GM03348 (cell line): Measurements from ENCODE around the gene FALEC.

Experiments used
- DNase-seq: peaks from one replicate; pipeline ENCODE4 v3.0.0; 2012; ENCODE audit warnings: low spot score

FALEC gene

DNA sequence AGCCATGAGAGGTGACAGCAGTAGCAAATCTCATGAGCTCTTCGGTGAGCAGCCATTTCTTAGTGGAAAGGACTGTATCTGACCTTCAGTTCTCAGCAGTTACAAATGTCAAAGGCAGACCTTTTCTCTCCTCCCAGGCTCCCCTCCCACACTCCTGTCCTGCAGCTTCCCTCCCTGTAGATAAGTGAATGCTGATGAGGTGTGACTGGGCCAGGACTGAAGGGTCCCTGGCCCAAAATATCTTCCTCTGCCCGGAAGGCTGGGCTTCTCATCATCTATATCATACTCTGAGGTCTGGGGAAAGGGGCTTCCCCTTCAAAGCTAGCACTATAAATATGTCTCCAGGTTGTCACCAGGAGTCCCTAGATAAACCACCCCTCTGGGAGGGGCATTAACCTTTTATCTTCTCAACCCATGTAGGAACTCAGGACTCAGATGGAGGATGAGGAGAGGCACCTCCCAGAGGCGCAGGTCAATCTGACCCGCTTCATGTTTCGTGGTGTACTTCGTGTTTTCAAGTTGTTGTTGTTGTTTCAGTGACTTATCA, 30.0 kb downstream of the FALEC start:
- DNase-seq: no peak

DNA sequence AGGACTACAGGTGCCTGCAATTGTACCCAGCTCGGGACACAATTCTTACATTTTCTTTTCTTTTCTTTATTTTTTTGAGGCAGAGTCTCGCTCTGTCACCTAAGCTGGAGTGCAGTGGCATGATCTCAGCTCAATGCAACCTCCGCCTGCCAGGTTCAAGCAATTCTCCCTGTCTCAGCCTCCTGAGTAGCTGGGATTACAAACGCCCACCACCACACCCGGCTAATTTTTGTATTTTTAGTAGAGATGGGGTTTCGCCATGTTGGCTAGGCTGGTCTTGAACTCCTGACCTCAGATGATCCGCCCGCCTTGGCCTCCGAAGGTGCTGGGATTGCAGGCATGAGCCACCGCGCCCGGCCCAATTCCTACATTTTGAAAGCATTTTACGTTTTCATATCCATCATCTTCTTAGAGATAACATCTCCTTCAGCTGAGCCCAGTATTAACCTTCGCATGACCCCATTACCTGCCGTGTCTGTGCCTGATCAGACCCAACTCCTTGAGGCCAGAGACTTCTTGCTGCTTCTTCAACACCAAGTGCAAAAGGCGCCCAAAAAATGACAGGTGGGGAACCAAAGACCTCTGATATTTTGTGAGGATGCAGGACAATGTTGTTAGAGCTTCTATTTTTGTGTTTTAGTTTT, 30.9 kb downstream of the FALEC start:
- no peak for DNase-seq

DNA sequence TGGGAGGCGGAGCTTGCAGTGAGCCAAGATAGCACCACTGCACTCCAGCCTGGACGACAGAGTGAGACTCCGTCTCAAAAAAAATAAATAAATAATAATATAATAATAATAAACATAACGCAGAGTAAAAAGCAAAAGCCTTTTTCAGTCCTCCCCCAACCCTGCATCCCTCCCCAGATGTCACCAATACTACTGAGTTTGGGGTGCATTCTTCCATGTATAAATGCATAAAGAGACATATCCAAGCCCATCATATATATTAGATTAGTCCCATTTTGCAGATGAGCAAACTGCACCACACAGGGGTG, 32.7 kb downstream of the FALEC start:
- DNase-seq: no peak

DNA sequence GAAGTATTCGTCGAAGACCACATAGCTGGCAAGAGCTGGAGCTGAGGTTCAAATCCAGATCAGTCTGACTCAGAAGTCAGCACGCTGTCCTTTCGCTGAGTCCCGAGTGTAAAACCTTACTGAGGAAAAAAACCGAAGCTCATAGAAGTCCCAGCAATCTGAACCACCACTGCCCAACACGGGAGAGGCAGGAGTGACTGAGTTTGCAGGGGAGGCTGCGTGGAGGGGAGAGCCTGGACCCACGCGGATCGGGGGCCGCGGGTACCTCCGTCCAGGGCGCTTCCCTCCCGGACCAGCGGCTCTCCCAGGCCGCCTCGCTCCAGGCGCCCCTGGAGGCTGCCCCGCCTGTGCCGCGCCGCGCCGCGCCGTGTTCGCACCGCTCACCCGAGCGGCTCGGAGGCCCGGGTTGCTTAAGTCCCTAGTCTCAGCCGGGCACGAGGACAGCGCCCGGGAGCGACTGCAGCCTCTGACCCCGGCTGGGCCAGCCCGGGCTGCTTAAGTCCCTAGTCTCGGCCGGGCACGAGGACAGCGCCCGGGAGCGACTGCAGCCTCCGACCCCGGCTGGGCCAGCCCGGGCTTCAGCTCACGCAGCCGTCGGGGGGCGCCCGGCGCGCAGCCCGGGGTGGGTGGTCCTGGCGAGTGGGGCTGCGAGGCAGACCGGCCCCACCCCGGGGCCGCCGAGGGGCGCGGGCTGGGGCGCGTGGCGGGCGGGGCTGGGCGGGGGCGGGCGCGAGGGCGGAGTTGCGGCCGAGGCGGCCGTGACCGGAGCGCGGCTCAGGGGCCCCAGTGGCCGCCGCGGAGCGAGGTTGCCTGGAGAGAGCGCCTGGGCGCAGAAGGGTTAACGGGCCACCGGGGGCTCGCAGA, 33.3 kb downstream of the FALEC start, which contains the start of gene ADAMTSL4:
ADAMTSL4 (plus strand) TSS at position 777 of the 864 bp plus-strand sequence. CDS start 2,881 bp downstream, outside the sequence.
- peak; percentile 81 for DNase-seq

DNA sequence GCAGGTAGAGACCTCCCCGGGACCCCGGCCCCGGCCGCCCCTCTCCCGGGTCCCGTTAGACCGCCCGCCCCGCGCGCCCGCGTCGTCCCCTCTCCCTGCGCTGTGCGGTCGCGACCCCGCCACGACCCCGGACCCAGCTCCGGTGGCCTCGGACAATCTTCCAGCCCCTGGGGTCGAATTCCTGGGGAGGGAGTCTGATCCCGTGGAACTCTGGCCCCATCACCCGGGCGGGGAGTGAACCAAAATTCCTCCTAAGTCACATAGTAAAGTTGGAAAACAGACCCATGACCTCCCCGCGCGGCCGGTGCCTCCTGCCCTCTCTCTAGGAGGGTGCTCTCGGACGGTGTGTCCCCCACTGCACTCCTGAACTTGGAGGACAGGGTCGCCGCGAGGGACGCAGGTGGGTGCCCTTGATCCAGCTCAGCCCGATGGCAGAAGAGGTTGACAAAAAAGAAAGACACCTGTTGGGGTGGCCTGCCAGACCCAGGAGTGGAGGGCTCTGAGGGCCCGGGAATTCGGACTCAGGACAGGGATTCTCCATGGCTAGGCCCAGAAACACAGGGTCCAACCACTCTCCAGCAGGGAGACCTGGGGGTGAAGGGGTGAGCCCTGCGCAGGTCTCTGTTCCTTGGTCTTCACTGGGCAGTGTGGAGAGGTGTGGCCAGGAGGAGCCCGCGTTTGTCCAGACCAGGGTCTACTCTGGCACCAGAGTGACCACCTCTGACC, 34.1 kb downstream of the FALEC start:
- peak; percentile 70 for DNase-seq

DNA sequence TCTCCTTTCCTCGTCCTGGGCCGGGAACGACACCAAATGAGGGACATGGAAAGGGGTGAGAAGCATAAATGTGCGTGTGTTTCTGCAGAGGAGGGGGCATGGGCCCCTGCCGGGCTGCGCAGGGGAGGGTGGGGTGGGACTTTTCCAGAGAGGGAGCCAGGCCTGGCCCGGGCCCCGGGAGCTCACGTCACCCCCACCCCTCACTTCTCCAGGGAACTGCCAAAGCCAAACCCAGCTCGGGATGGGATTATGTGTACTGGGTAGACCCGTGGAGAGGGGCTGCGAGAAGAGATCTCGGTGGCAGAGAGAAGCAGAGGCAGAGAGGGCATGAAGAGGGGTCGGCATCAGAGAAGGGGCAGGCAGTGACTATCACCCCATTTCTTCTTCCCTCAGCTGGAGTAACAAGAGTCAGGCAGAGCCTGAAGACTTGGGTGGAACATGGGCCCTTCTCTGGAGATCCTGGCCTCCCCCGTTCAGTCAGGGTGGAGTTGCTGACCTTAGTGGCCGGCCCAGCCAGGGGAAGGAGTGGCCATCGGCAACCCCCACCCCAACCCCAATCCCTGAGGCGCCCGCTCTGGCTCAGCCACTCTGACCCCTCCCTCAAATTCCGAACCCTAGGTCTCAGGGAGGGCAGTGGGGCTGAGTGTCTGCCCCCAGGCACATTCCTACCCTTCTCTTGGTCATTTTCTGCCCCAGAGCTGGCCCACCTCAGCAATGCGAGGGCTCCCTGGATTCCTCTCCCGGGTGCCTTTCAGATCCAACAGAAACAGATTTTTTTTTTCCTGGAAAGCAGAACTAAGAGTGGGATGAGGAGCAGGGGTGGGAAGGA, 34.9 kb downstream of the FALEC start:
- DNase-seq: no peak

DNA sequence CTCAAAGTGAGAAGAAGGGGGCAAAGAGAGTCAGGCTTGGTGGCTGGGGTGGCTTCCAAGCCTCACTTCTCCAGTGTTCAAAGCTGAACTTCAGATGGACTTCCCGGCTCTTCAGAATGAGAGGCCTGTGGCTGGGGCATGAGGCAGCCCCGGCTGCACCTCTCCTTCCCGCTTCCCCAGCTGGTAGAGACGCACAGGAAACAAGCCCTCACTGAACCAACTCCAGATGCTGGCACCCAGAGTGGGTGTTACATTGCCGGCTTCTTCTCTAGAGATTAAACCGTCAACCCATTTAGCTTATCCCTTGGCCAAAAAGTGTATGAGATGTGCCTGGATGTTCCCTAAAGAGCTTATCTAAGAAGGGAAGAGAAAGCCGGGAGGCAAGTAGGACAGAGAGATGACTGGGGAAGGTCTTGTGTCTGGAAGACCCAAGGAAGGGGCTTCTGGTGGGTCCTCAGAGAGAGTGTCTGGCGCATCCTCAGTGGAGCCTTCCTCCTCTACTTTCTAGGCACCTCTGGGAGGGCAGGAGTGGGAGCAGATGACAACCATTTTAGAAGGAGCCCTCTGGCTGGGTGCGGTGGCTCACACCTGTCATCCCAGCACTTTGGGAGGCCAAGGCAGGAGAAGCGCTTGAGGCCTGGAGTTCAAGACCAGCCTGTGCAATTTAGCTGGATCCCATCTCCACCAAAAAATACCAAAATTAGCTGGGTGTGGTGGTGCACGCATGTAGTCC, 35.7 kb downstream of the FALEC start:
- no peak for DNase-seq

DNA sequence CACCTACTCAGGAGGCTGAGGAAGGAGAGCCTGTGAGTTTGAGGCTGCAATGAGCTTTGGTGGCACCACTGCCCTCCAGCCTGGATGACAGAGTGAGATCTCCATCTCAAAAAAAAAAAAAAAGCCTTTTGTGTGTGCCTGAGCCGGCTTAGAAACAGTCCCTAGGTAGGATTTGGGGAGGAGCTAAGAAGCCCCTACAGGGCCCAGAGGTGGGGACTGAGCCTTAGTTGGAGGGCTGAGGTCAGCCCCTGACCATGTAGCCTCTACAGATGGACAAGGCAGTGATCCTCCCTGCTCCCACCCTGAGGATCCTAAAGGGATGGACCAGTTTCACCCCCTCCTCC, 36.2 kb downstream of the FALEC start:
- no peak for DNase-seq

DNA sequence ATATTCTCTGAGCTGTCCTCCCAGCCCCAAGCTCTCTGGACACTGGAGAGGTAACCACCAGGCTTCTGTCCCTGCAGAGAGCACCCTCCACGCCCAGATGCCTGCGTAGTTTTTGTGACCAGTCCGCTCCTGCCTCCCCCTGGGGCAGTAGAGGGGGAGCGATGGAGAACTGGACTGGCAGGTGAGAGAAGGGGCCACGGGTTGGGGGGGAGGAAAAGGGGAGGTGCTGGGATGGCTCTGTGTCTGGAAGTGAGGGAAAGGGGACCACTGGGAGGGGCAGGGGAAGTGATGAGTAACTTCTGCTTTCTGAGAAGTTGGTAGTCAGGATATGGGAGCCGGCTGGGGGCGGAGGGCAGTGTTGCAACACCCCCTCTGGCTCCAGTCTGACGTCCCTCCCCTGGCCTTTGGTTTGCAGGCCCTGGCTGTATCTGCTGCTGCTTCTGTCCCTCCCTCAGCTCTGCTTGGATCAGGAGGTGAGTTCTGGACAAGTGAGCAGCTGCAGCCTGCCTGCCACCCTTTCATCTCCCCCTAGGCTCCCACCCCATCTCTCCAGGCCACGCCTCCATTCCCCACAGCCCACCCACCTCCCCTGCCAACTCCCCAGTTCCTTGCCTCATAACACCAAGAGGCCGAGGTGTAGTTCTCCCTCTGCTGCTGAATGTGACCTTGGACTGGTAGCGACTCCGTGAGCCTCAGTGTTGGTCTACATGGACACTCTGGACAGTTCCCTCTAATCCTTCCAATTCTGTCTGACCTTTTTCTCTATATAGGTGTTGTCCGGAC, 36.8 kb downstream of the FALEC start:
- peak; percentile 93 for DNase-seq

DNA sequence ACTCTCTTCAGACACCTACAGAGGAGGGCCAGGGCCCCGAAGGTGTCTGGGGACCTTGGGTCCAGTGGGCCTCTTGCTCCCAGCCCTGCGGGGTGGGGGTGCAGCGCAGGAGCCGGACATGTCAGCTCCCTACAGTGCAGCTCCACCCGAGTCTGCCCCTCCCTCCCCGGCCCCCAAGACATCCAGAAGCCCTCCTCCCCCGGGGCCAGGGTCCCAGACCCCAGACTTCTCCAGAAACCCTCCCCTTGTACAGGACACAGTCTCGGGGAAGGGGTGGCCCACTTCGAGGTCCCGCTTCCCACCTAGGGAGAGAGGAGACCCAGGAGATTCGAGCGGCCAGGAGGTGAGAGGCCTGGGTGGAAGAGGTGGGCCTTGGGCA, 37.3 kb downstream of the FALEC start:
- no peak for DNase-seq

DNA sequence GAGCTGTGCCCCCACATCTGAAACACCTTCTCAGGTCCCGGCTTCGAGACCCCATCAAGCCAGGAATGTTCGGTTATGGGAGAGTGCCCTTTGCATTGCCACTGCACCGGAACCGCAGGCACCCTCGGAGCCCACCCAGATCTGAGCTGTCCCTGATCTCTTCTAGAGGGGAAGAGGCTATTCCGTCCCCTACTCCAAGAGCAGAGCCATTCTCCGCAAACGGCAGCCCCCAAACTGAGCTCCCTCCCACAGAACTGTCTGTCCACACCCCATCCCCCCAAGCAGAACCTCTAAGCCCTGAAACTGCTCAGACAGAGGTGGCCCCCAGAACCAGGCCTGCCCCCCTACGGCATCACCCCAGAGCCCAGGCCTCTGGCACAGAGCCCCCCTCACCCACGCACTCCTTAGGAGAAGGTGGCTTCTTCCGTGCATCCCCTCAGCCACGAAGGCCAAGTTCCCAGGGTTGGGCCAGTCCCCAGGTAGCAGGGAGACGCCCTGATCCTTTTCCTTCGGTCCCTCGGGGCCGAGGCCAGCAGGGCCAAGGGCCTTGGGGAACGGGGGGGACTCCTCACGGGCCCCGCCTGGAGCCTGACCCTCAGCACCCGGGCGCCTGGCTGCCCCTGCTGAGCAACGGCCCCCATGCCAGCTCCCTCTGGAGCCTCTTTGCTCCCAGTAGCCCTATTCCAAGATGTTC, 38.0 kb downstream of the FALEC start:
- no peak for DNase-seq

DNA sequence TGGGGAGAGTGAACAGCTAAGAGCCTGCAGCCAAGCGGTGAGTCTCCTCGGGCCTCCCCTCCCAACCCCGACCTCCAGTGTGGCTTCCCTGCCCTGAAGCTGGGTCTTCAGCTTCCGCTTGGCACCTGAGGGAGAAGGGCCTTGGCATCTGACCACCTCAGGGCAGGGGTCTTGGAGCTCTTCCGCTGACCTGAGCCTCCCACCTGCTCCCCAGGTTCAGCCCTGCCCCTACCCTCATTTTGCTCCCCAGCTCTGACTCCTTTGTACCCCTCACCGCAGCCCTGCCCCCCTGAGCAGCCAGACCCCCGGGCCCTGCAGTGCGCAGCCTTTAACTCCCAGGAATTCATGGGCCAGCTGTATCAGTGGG, 38.5 kb downstream of the FALEC start:
- no peak for DNase-seq

DNA sequence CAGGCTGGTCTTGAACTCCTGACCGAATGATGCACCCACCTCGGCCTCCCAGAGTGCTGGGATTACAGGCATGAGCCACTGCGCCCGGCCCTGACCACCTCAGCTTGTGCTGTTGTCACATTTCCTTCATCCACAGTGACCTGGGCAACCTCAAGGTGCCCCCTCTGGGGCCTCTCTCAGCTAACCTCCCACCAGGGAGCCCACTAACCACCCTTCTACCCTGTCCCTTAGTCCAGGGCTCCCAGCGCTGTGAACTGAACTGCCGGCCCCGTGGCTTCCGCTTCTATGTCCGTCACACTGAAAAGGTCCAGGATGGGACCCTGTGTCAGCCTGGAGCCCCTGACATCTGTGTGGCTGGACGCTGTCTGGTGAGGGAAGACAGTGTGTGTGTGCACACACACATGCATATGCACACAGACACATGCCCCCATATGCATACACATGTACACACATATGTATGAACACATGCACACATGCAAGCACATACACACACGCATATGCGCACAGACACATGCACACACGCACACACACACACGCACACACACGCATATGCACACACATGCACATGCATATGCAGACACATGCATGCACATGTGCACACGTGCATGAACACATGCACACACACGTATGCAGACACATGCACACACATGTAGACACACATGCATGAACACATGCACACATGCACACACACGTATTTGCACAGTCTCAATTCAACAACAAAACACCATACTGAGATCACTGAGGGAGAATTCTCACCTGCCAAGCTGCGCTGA, 39.8 kb downstream of the FALEC start:
- no peak for DNase-seq

DNA sequence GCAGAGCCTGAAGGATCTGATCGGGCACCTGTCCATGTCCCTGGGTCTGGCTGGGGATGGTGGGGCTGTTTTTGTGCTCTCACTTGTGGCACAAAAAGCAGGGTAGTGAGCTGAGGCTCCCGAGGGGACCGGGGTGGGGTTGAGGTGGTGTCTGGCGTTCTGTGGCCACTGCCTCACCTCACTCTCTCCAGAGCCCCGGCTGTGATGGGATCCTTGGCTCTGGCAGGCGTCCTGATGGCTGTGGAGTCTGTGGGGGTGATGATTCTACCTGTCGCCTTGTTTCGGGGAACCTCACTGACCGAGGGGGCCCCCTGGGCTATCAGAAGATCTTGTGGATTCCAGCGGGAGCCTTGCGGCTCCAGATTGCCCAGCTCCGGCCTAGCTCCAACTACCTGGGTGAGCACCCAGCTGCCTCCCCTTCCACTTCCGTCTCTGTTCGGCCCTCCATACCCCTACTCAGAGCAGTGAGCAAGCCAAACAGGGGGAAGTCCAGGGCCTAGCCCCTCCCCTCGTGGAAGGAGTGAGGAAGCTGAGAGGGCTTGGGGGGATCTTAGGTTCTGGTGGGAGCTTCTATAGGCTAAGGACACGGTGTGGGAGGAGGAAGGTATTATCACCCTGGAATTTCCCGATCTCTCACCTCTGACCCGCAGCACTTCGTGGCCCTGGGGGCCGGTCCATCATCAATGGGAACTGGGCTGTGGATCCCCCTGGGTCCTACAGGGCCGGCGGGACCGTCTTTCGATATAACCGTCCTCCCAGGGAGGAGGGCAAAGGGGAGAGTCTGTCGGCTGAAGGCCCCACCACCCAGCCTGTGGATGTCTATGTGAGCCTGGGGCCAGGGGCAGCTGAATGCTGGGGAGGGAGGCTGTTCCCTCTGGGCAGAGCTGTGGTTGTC, 40.7 kb downstream of the FALEC start:
- DNase-seq: no peak

DNA sequence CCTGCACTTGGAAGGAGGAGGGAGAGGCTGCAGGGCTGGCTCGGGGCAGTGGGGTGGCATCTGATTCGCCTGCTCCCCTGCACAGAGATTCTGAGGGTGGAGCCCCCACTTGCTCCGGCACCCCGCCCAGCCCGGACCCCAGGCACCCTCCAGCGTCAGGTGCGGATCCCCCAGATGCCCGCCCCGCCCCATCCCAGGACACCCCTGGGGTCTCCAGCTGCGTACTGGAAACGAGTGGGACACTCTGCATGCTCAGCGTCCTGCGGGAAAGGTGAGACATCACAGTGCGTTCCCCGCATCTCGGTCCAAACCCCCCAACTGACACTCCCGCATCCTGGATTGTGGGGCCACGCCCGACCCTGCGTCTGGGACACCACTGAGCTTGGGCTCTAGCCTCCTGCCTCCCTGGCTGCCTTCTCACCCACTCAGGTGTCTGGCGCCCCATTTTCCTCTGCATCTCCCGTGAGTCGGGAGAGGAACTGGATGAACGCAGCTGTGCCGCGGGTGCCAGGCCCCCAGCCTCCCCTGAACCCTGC, 41.6 kb downstream of the FALEC start:
- no peak for DNase-seq

DNA sequence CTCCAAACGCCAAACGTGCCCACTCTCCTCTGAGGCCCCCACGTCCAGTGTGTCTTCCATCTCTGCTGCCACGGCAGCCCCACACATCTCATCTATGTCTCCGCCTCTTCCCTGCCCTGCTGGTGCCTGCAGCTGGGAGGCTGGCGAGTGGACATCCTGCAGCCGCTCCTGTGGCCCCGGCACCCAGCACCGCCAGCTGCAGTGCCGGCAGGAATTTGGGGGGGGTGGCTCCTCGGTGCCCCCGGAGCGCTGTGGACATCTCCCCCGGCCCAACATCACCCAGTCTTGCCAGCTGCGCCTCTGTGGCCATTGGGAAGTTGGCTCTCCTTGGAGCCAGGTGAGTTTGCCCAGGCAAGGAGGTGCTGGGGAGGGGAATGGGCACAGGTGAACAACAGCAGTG, 42.3 kb downstream of the FALEC start:
- DNase-seq: no peak

DNA sequence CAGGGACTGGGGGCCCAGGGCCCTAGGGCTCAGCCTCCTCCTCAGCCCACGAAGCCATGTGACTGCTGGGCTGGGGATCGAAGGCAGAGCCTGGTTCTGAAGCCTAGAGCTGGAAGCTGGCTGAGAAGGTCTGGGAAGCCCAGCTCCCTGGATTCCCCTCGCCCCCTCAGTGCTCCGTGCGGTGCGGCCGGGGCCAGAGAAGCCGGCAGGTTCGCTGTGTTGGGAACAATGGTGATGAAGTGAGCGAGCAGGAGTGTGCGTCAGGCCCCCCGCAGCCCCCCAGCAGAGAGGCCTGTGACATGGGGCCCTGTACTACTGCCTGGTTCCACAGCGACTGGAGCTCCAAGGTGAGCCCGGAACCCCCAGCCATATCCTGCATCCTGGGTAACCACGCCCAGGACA, 42.8 kb downstream of the FALEC start:
- DNase-seq: no peak
